HG02943 (cell line): ENCODE measurements around the gene PDE8A.

ENCODE experiments used
- ATAC-seq: cut with Tn5 transposase; IDR thresholded peaks from one replicate; pipeline ENCODE4 v1.9.1; 2021; ENCODE audit warnings: mild to moderate bottlenecking, low read depth, moderate library complexity; ENCODE audit not compliant: unreplicated experiment

Gene PDE8A

GRCh38 chr15:85071061-85071460 is 89.4 kb downstream of the PDE8A start:
- ATAC-seq: no peak

- no peak for ATAC-seq
These were observed 89.8 kb downstream of the PDE8A start for GRCh38 chr15:85071504-85071903.

GRCh38 chr15:85072917-85073316 is 91.3 kb downstream of the PDE8A start:
- ATAC-seq: no peak

GRCh38 chr15:85073556-85074194 is 92.0 kb downstream of the PDE8A start:
- no peak for ATAC-seq

- ATAC-seq: no peak
These were observed 105.2 kb downstream of the PDE8A start for GRCh38 chr15:85086855-85087254.

GRCh38 chr15:85088300-85088699 is 106.6 kb downstream of the PDE8A start:
- no peak for ATAC-seq

- no peak for ATAC-seq
These were observed 108.4 kb downstream of the PDE8A start for GRCh38 chr15:85089929-85090597.

GRCh38 chr15:85091990-85092389 is 110.3 kb downstream of the PDE8A start:
- ATAC-seq: no peak

- ATAC-seq: no peak
These were observed 113.0 kb downstream of the PDE8A start for GRCh38 chr15:85094685-85095084.

GRCh38 chr15:85095566-85095965 is 113.9 kb downstream of the PDE8A start:
- ATAC-seq: no peak

GRCh38 chr15:85097250-85097649 is 115.6 kb downstream of the PDE8A start:
- no peak for ATAC-seq

GRCh38 chr15:85097725-85098124 is 116.1 kb downstream of the PDE8A start:
- ATAC-seq: no peak

- ATAC-seq: no peak
These were observed 117.6 kb downstream of the PDE8A start for GRCh38 chr15:85099195-85099803.

GRCh38 chr15:85100186-85100937 is 118.7 kb downstream of the PDE8A start:
- ATAC-seq: no peak

GRCh38 chr15:85104584-85104983 is 122.9 kb downstream of the PDE8A start:
- ATAC-seq: no peak

- no peak for ATAC-seq
These were observed 126.5 kb downstream of the PDE8A start for GRCh38 chr15:85108136-85108535.

- ATAC-seq: no peak
These were observed 127.7 kb downstream of the PDE8A start for GRCh38 chr15:85109333-85109732.

- no peak for ATAC-seq
These were observed 131.3 kb downstream of the PDE8A start for GRCh38 chr15:85112997-85113396.

GRCh38 chr15:85114886-85115285 is 133.2 kb downstream of the PDE8A start:
- ATAC-seq: no peak

GRCh38 chr15:85116066-85116465 is 134.4 kb downstream of the PDE8A start:
- no peak for ATAC-seq

GRCh38 chr15:85116494-85116893 is 134.8 kb downstream of the PDE8A start:
- no peak for ATAC-seq
